HepG2 (cell line): ENCODE data around the gene SF3B5. TPM values are rescaled to one million over a fixed set of nuclear protein-coding genes. Genes with fewer than 3 reads are reported as not detected.
A peak's percentile ranks its signal among the peaks of the same experiment; 100 is the strongest.

Source experiments
- ARNT ChIP-seq: fragments of 450-650 bp; IDR thresholded peaks from 2 replicates; pipeline ENCODE4 v1.6.1; 2017
- BCL6 ChIP-seq: IDR thresholded peaks from 2 replicates; pipeline ENCODE4 v1.6.1; 2016; ENCODE audit warnings: missing genetic modification reagents, missing compliant biosample characterization
- CREM ChIP-seq, 2 experiments: sonication (generic) in 1 of 2; formaldehyde crosslinking in 1 of 2; IDR thresholded peaks; 2 replicates each; pipeline versions ENCODE4 v1.4.0 to v1.6.1; 2016 to 2020; ENCODE audit warnings: antibody characterized with exemption in 1 of 2, mild to moderate bottlenecking in 1 of 2, missing genetic modification reagents in 1 of 2
- ELF1 ChIP-seq: sonication (generic); formaldehyde crosslinking; IDR thresholded peaks from 2 replicates; pipeline ENCODE4 v1.4.0; 2020; ENCODE audit warnings: missing genetic modification reagents
- HMG20B ChIP-seq: conservative IDR thresholded peaks from 2 replicates; pipeline ENCODE4 v1.6.1; 2016; ENCODE audit warnings: missing genetic modification reagents, missing compliant biosample characterization
- HNF4G ChIP-seq, 2 experiments: sonication (generic) in 1 of 2; formaldehyde crosslinking in 1 of 2; IDR thresholded peaks; 2 replicates each; pipeline versions ENCODE4 v1.4.0 to v1.6.1; 2011 to 2020; ENCODE audit warnings: borderline replicate concordance in 2 of 2, low read depth in 2 of 2, mild to moderate bottlenecking in 2 of 2, low read length in 1 of 2, missing genetic modification reagents in 1 of 2, moderate library complexity in 1 of 2
- PCBP1 ChIP-seq: fragments of 200-400 bp; formaldehyde crosslinking; IDR thresholded peaks from 2 replicates; pipeline ENCODE4 v1.6.1; 2017; ENCODE audit warnings: mild to moderate bottlenecking, low read depth, low read length, borderline replicate concordance
- ZBTB21 ChIP-seq: sonication (generic); formaldehyde crosslinking; IDR thresholded peaks from 2 replicates; pipeline ENCODE4 v1.4.0; 2020; ENCODE audit warnings: missing genetic modification reagents
- ZFP1 ChIP-seq: IDR thresholded peaks from 2 replicates; pipeline ENCODE4 v1.6.1; 2016
- ZFP36L2 ChIP-seq: sonication (generic); formaldehyde crosslinking; IDR thresholded peaks from 2 replicates; pipeline ENCODE4 v1.4.0; 2020; ENCODE audit warnings: missing genetic modification reagents
- ZNF563 ChIP-seq: sonication (generic); formaldehyde crosslinking; IDR thresholded peaks from 2 replicates; pipeline ENCODE4 v1.8.0; 2022; ENCODE audit warnings: mild to moderate bottlenecking, moderate library complexity, missing genetic modification reagents
- ZNF564 ChIP-seq: sonication (generic); formaldehyde crosslinking; IDR thresholded peaks from 2 replicates; pipeline ENCODE4 v1.8.1; 2023; ENCODE audit warnings: mild to moderate bottlenecking, missing genetic modification reagents
- ZNF629 ChIP-seq: sonication (generic); formaldehyde crosslinking; conservative IDR thresholded peaks from 2 replicates; pipeline ENCODE4 v1.5.0; 2020; ENCODE audit warnings: missing genetic modification reagents
- ZNF670 ChIP-seq: sonication (generic); formaldehyde crosslinking; IDR thresholded peaks from 2 replicates; pipeline ENCODE4 v1.8.0; 2022; ENCODE audit warnings: mild to moderate bottlenecking, missing genetic modification reagents, borderline replicate concordance
- polyA plus RNA-seq, 8 experiments: library from polyadenylated mRNA; depleted of rRNA in 3 of 8; stranded (reverse) in 7 of 8; unstranded in 1 of 8; fragments of >200 nt; fragmentation: Illumina TruSeq in 4 of 8; extraction: Trizol in 4 of 8; gene quantifications; 2 replicates each; pipeline versions ENCODE4 v1.2.1 to v1.2.3, GENCODE V29; 2011 to 2016; ENCODE audit warnings: low read depth in 4 of 8, missing spikeins in 1 of 8, mixed read lengths in 1 of 8; ENCODE audit not compliant: insufficient read depth in 1 of 8
- total RNA-seq, 5 experiments: library from RNA; depleted of rRNA; stranded (reverse); fragments of >200 nt; fragmentation: Illumina TruSeq; extraction: Trizol; gene quantifications; 2 replicates each; pipeline ENCODE4 v1.2.3, GENCODE V29; 2016; ENCODE audit warnings: low read depth in 1 of 5
- TF ChIP-seq, protein P1 (sequence below): sonication (generic); formaldehyde crosslinking; conservative IDR thresholded peaks from 2 replicates; pipeline ENCODE4 v1.4.0; 2020; ENCODE audit warnings: mild to moderate bottlenecking, missing genetic modification reagents, moderate library complexity
- TF ChIP-seq, protein P2 (sequence below): sonication (generic); formaldehyde crosslinking; conservative IDR thresholded peaks from 2 replicates; pipeline ENCODE4 v1.4.0; 2020; ENCODE audit warnings: missing genetic modification reagents
- TF ChIP-seq, protein P3 (sequence below): sonication (generic); formaldehyde crosslinking; IDR thresholded peaks from 2 replicates; pipeline ENCODE4 v1.9.0; 2021; ENCODE audit warnings: missing genetic modification reagents, mild to moderate bottlenecking, borderline replicate concordance
- TF ChIP-seq, protein P4 (sequence below): sonication (generic); formaldehyde crosslinking; IDR thresholded peaks from 2 replicates; pipeline ENCODE4 v1.8.1; 2023; ENCODE audit warnings: mild to moderate bottlenecking, missing genetic modification reagents
- TF ChIP-seq, protein P5 (sequence below): IDR thresholded peaks from 2 replicates; pipeline ENCODE4 v1.6.1; 2016; ENCODE audit warnings: missing biosample characterization, missing genetic modification reagents, low read depth

SF3B5 gene
- total and polyA plus RNA-seq, 2 of the 13 experiments (the other 11 are each of a cell fraction or from before 2014, with no cell fraction given) = 263 to 292 TPM

DNA sequence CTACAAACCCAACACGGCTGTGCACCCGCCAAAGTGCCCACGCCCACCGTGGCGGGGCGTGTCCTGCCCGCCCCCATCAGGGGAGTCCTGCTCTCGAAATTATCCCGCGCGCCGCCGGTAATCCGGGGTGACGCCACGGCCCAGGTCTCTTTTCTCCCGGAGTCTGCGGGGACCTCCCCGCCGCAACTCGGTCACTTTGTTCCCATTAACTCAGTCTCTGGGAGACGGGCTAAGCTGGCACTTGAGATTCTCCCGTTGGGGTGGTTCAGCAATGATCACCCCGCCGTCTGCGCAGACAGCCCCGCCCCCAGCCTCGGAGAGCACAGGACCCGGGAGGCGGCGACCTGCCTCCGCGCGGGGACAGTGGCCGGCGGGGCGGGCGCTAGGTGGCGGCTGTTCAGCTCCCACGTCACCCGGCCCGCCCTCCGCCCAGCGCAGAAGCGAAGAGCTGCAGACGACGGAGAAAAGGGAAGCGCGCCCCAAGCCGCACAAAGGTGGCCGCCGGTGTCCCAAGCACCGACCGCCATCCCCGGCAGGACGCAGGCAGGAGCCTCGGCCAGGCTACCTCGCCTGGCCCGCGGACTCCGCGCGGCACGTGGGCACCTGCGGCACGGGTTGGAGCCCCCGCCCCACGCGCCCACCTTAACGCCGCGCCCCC lies 31.5 kb downstream of the SF3B5 start (continued):
- TF ChIP-seq, protein P1, sequence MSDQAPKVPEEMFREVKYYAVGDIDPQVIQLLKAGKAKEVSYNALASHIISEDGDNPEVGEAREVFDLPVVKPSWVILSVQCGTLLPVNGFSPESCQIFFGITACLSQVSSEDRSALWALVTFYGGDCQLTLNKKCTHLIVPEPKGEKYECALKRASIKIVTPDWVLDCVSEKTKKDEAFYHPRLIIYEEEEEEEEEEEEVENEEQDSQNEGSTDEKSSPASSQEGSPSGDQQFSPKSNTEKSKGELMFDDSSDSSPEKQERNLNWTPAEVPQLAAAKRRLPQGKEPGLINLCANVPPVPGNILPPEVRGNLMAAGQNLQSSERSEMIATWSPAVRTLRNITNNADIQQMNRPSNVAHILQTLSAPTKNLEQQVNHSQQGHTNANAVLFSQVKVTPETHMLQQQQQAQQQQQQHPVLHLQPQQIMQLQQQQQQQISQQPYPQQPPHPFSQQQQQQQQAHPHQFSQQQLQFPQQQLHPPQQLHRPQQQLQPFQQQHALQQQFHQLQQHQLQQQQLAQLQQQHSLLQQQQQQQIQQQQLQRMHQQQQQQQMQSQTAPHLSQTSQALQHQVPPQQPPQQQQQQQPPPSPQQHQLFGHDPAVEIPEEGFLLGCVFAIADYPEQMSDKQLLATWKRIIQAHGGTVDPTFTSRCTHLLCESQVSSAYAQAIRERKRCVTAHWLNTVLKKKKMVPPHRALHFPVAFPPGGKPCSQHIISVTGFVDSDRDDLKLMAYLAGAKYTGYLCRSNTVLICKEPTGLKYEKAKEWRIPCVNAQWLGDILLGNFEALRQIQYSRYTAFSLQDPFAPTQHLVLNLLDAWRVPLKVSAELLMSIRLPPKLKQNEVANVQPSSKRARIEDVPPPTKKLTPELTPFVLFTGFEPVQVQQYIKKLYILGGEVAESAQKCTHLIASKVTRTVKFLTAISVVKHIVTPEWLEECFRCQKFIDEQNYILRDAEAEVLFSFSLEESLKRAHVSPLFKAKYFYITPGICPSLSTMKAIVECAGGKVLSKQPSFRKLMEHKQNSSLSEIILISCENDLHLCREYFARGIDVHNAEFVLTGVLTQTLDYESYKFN (CRISPR knock-in tag) = no peak; the same call in 1 of the 2 replicates
- peak; percentile 32 for TF ChIP-seq ZNF629 (CRISPR knock-in tag)
- no peak for TF ChIP-seq ZBTB21 (CRISPR knock-in tag)
- TF ChIP-seq ZNF563 (CRISPR knock-in tag) = no peak
- TF ChIP-seq, protein P2, sequence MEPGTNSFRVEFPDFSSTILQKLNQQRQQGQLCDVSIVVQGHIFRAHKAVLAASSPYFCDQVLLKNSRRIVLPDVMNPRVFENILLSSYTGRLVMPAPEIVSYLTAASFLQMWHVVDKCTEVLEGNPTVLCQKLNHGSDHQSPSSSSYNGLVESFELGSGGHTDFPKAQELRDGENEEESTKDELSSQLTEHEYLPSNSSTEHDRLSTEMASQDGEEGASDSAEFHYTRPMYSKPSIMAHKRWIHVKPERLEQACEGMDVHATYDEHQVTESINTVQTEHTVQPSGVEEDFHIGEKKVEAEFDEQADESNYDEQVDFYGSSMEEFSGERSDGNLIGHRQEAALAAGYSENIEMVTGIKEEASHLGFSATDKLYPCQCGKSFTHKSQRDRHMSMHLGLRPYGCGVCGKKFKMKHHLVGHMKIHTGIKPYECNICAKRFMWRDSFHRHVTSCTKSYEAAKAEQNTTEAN (CRISPR knock-in tag) = 0 out of 2 replicates have a peak, but pooled peaks have one; percentile 21
- TF ChIP-seq ARNT = no peak
- TF ChIP-seq, protein P3, sequence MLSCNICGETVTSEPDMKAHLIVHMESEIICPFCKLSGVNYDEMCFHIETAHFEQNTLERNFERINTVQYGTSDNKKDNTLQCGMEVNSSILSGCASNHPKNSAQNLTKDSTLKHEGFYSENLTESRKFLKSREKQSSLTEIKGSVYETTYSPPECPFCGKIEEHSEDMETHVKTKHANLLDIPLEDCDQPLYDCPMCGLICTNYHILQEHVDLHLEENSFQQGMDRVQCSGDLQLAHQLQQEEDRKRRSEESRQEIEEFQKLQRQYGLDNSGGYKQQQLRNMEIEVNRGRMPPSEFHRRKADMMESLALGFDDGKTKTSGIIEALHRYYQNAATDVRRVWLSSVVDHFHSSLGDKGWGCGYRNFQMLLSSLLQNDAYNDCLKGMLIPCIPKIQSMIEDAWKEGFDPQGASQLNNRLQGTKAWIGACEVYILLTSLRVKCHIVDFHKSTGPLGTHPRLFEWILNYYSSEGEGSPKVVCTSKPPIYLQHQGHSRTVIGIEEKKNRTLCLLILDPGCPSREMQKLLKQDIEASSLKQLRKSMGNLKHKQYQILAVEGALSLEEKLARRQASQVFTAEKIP (CRISPR knock-in tag) = no peak
- no peak for TF ChIP-seq ZNF564 (CRISPR knock-in tag)
- TF ChIP-seq CREM (IDR thresholded peaks at IDR 0.05) = no peak
- TF ChIP-seq CREM (CRISPR knock-in tag; IDR thresholded peaks at IDR 0.05) = no peak
- TF ChIP-seq HNF4G (IDR thresholded peaks at IDR 0.05; ENCODE audit: borderline replicate concordance, low read depth, low read length) = no peak
- no peak; the same call in 1 of the 2 replicates for TF ChIP-seq HNF4G (CRISPR knock-in tag; IDR thresholded peaks at IDR 0.05; ENCODE audit: borderline replicate concordance, low read depth)
- TF ChIP-seq, protein P4, sequence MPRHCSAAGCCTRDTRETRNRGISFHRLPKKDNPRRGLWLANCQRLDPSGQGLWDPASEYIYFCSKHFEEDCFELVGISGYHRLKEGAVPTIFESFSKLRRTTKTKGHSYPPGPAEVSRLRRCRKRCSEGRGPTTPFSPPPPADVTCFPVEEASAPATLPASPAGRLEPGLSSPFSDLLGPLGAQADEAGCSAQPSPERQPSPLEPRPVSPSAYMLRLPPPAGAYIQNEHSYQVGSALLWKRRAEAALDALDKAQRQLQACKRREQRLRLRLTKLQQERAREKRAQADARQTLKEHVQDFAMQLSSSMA (CRISPR knock-in tag) = no peak
- peak; percentile 22; the same call in 1 of the 2 replicates for TF ChIP-seq ELF1
- no peak for TF ChIP-seq ZFP1 (CRISPR knock-in tag)
- peak; percentile 43; the same call in 1 of the 2 replicates for TF ChIP-seq HMG20B (CRISPR knock-in tag)
- TF ChIP-seq PCBP1 = no peak
- no peak; the same call in 1 of the 2 replicates for TF ChIP-seq BCL6 (CRISPR knock-in tag)
- no peak for TF ChIP-seq ZFP36L2 (CRISPR knock-in tag)
- TF ChIP-seq, protein P5, sequence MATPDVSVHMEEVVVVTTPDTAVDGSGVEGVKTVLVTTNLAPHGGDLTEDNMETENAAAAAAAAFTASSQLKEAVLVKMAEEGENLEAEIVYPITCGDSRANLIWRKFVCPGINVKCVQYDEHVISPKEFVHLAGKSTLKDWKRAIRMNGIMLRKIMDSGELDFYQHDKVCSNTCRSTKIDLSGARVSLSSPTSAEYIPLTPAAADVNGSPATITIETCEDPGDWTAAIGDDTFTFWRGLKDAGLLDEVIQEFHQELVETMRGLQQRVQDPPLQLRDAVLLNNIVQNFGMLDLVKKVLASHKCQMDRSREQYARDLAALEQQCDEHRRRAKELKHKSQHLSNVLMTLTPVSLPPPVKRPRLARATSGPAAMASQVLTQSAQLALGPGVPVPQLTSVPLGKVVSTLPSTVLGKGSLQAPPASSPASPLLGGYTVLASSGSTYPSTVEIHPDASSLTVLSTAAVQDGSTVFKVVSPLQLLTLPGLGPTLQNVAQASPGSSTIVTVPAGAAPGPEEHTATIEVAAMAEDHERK (CRISPR knock-in tag) = no peak
- TF ChIP-seq ZNF670 (CRISPR knock-in tag) = no peak
